ENCODE data around the gene SLC7A9.
"Not testable (repeated sequence)": the region's sequence is repeated elsewhere in the genome, so short reads cannot be mapped to it uniquely, and the experiment has no call there.

SLC7A9 gene

GRCh38 chr19:32880622-32881021 lies 11.1 kb upstream of the SLC7A9 start:
- no peak for DNase-seq

DNA sequence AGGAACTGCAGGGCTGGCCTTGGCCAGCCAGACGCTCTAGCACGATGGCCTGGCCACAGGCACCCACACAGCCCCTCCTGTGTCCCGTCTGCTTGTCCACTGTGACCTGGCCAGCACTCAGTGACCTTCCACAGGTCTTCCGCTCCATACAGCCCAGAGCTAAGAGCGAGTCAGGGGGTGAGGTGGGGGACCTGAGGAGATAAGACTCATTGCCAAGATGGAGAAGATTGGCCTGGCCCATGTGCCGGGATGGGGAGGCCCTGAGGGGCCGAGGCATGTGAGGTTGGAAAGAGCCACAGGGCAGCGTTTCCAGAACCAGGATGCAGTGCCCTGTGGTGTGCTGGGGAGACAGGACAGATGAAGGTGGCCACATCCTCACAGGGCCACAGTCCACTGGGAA lies 10.2 kb upstream of the SLC7A9 start:
- DNase-seq = no peak

GRCh38 chr19:32878988-32879387 lies 9.4 kb upstream of the SLC7A9 start:
- DNase-seq = no peak

- DNase-seq = no peak
Observed at GRCh38 chr19:32877977-32878745, 8.6 kb upstream of the SLC7A9 start.

- no peak for DNase-seq
Observed at GRCh38 chr19:32877323-32877912, 7.9 kb upstream of the SLC7A9 start.

GRCh38 chr19:32876919-32877285 lies 7.3 kb upstream of the SLC7A9 start:
- DNase-seq = peak; percentile 80

GRCh38 chr19:32876236-32876918 lies 6.8 kb upstream of the SLC7A9 start:
- no peak for DNase-seq

DNA sequence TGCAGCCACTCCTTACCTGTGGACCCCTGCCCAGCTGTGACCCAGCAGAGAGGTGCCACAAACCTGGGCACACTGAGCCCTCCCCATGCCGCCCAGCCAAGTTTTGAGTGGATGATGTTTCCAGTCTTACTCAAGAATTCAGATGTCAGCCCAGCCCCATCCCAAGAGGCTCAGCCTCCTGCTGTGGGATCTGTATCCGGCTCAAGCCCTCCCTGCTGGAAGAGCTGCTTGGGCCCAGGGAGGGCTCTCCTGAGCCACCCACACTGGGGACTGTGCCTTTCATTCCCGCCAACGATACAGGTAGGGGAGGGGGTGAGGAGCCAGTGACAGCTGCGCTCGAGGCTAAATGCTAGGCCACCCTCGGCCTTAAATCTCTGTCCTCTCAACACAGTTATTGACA lies 5.9 kb upstream of the SLC7A9 start:
- DNase-seq = no peak

- DNase-seq = no peak
Observed at GRCh38 chr19:32874605-32875004, 5.0 kb upstream of the SLC7A9 start.

DNA sequence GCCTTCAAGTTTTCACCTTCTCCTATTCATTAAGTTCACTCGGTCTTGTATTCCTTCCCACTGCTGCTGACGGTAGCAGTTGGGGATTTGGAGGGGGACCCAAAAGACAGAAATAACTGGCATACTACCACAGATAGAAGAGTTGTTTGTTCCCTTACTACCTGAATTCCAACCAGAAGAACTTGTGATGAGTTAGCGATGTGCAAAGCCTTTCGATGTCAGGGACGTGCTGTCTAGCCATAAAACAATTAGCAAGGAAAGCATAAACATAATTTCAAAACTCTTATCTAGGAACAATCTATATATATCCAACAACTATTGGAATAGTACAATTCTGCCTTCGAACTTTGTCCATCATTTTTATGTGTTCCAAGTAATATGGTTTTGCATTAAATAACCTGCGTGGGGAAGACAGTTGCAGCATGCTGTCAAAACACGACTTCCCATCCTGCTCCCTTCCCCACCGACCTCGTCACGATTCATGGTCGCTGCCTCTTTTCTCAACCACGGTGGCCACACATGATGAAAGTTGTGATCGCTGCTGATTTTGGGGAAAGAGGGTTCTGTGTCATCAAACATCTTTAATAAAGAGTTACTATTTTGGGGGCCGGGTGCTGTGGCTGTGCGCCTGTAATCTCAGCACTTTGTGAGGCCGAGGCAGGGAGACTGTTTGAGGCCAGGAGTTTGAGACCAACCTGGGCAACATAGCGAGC lies 3.8 kb upstream of the SLC7A9 start:
- no peak for DNase-seq

GRCh38 chr19:32872391-32872790 lies 2.8 kb upstream of the SLC7A9 start:
- no peak for DNase-seq

DNA sequence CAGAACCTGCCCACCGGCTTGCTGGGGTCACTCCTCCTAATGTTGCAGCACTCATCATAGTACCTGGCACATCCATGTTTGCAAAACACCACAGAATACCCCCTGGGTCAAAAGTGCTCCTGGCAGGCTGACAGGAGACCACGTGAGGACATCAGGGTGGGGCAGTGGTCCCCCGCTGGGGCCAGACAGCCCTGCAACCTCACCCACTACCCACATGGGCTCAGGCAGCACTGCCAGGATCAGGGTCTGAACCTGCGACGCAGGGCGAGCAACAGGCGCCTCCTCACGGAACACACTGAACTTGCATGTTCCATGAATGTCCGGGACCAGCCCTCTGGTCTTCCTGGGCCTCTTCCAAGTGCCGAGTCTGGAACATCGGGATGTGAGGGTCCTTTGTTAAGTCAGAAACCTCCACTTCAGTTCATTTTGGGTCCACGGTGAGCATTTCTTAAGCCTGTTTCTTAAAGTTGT lies 1.4 kb upstream of the SLC7A9 start:
- no peak for DNase-seq

GRCh38 chr19:32869966-32870573 lies 503 bp upstream of the SLC7A9 start:
- no peak for DNase-seq

DNA sequence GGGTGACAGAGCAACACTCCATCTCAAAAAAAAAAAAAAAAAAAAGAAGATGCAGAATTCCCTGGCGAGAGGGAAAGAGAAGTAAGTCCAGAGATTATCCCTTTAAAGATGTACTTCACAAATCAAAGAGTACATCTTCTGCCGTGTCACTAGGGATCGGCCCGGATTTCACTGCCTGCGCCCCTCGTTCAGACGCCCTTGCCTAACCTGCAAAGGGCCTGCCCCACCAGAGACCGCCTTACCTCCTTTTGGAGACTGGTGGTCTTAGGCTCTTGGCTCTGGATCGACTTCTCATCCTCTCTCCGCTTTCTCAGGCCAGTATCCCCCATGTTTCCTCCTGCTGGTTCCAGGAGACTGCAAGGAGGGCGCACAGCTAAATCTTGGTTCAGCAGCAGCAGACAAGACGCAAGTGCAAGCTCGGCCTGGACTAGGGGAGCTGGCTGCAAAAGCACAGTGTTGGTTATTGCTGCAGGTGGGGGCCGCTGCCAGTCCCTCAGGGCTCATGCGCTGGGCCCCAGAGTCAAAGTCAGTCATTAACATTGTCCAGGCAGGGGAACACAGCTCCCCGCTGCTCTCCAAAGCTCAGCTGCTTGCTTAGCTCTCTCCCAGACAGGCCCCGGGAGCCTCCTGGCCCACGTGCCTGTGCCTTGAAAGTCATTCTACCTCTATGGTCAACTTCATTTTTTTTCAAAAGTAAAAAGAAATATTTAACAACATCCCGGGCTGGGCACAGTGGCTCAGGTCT lies 1.2 kb downstream of the SLC7A9 start:
- no peak for DNase-seq

- DNase-seq = not testable (repeated sequence)
Observed at GRCh38 chr19:32867436-32867835, 2.1 kb downstream of the SLC7A9 start.

DNA sequence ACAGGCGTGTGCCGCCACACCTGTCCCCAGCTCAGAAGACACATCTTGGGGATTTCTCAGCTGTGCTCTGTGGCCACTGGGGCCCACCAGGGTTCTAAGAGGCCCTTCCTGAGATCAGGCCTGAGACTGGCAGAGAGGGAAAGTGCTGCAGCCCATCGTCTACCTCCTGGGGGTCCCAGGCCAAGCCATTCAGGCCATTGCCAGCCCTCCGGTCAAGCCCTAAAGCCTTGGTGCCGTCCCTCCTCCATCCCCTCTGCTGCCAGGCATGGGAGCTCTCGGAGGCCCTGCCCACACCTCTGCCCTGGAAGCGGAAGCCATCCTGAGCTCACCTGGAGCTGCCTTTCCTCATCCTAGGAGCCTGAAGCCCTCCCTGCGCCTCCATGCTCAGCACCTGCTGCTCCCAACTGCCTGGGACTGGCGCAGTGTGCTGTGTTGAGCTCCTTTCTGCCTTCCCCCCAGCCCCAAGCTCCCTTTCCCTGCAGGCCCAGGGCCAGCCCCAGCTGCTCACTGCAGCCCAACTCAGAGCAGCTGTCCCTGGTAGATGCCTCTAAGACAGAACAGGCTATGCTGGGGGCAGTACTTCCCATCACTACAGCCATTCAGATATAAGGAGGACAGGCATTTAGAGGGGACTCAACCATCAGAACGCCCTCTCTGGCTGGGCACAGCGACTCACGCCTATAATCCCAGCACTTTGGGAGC lies 2.9 kb downstream of the SLC7A9 start:
- no peak for DNase-seq

DNA sequence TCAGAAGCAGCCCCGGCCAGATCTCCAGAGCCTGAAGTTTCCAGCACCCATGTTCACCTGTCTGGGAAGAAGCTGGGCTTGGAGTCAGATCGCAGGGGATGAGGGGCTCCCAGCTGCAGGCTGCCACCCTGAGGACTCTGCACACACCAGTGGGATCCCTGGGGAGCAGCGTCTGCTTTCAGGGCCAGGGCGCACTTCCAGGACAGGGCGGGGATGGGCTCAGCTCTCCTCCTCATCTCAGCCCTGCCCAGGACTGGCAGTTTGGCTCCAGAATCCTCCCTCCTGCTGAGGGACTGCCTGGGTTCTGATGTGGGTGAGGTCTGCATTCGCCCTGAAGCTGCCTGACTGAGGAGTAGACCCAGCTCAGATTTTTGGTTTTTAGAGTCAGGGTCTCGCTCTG lies 3.5 kb downstream of the SLC7A9 start:
- no peak for DNase-seq

DNA sequence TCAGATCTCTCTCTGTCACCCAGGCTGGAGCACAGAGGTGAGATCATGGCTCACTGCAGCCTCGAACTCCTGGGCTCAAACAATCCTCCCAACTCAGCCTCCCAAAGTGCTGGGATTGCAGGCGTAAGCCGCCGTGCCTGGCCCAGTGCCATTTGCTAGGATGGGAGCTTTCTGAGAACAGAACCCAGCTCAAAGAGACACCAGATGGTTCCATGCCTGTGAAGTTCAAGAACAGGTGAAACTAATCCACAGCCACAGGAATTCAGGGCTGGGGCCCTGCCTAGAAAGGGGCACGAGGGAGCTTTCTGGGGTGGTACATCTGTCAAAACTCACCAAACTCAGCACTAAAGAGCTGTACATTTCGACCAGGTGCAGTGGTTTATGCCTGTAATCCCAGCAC lies 4.2 kb downstream of the SLC7A9 start:
- DNase-seq = no peak

DNA sequence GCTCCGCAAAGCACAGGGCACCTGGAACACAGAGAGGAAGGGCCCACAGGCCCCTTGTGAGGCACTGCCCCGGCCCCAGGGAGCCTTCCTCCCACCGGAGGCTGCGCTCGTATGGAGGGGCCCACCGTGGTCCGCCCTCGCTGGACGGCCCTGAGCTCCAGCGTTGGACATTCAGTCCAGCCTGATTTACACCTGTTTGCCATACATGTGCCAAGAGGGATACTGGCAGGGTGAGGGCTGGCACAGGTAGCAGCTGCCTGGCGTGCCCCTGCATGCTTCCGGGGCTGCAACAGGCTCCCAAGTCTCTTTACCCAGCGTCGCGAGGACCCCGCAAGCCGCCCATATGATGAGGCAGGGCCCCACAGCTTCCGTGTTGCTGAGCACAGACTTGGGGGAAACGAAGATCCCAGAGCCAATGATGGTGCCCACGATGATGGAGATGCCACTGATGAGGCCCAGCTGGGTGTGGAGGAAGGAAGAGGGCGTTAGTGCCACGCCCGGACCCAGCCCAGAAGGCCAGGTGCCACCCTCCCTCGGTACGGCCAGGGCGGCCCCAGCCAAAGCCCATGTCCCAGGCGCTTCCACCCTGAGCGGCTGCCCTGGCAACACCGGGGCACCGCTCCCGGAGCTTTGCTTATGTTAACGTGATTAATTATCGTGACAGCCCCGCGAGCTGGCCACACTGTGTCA lies 5.1 kb downstream of the SLC7A9 start:
- no peak for DNase-seq

DNA sequence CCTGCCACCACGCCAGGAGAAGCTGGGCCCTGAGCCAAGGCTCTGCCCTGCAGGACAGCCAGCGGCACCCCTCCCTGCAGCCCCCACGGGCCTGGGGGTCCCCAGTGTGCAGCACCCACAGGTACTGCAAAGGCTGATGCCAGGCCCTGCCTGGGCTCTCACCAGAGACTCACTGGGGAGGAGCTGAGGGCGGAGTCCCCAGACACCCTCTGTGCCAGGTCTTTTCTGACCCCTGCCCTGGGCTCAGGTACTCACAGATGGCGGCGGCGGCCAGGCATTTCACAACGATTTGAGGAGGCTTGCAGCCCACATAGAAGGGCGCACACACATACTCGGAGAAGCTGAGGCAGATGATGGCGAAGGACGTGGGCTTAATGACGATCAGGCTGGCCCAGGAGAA lies 5.7 kb downstream of the SLC7A9 start:
- no peak for DNase-seq

DNA sequence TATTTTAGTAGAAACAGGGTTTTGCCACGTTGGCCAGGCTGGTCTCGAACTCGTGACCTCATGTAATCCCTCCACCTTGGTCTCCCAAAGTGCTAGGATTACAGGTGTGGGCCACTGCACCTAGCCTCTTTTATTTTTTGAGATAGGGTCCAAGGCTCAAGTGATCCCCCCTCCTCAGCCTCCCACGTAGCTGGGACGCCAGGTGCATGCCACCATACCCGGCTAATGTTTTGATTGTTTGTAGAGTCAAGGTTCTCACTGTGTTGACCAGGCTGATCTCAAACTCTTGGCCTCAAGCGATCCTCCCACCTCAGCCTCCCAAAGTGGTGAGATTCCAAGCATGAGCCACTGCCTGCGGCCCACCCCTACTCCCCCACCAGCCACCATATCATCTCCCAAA lies 6.3 kb downstream of the SLC7A9 start:
- DNase-seq = no peak

All from NCI-H2227 treated with DMSO at 0.1 percent for 48 hours (cell line).